ENCODE measurements around the gene CGRRF1. TPM values are rescaled to one million over a fixed set of nuclear protein-coding genes. Genes with fewer than 3 reads are reported as not detected.
A peak's percentile ranks its signal among the peaks of the same experiment; 100 is the strongest.

The CGRRF1 gene
- total and polyA plus RNA-seq, 9 of the 15 experiments (the other 6 are each of a cell fraction or from before 2014, with no cell fraction given) = 2.8 to 15.8 (median 4.6) TPM

DNA sequence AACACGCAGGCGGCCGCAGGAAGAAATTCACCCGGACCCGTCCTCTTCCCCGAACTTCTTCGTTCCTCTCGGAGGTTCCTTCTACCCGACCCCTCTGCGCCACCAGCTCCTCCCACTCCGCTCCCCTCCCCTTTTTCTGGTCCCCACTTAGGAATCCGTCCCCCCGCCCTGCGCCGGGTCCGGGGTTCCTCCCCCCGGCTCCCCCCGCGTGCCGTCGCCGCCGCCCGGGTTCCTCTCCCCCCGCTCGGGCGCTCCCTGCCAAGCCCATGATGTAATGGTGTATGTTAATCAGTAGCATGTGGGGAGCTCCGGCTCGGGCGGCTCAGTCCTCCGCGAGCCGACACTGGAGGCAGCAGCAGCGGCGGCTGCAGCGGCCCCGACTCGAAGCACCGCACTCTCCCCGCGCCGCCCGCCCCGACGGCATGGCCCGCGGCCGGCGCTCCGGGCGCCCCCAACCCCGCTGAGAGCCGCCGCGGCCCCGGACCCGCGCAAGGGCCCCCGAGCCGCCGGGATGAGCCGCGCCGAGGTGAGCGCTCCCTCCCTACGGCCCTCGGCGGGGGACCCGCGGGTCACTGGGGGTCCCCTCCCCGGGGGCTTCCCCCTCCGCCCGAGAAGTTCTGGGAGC, 56.2 kb downstream of the CGRRF1 start (continued):
- TF ChIP-seq, protein P1, sequence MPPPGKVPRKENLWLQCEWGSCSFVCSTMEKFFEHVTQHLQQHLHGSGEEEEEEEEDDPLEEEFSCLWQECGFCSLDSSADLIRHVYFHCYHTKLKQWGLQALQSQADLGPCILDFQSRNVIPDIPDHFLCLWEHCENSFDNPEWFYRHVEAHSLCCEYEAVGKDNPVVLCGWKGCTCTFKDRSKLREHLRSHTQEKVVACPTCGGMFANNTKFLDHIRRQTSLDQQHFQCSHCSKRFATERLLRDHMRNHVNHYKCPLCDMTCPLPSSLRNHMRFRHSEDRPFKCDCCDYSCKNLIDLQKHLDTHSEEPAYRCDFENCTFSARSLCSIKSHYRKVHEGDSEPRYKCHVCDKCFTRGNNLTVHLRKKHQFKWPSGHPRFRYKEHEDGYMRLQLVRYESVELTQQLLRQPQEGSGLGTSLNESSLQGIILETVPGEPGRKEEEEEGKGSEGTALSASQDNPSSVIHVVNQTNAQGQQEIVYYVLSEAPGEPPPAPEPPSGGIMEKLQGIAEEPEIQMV (tag; conservative IDR thresholded peaks at IDR 0.05; ENCODE audit: low read depth) = no peak
- TF ChIP-seq HMGXB4 (CRISPR knock-in tag; IDR thresholded peaks at IDR 0.05) (peak; percentile 68), PTBP1 (IDR thresholded peaks at IDR 0.05; ENCODE audit: low read depth, low read length) (no peak), TAF9B (IDR thresholded peaks at IDR 0.05; ENCODE audit: partially characterized antibody) (peak; percentile 35), POLR2G (IDR thresholded peaks at IDR 0.05; ENCODE audit: low read depth, low read length) (peak; percentile 84), NFIC (IDR thresholded peaks at IDR 0.05) (peak; percentile 42), MYC (IDR thresholded peaks at IDR 0.05; ENCODE audit: low read depth, low read length) (peak; percentile 70), MYC (CRISPR knock-in tag; IDR thresholded peaks at IDR 0.05; ENCODE audit: borderline replicate concordance, low read depth) (0 out of 2 replicates have a peak, but pooled peaks have one; percentile 6), GABPB2 (CRISPR knock-in tag; conservative IDR thresholded peaks at IDR 0.05) (no peak), KDM4B (IDR thresholded peaks at IDR 0.05; ENCODE audit: borderline replicate concordance in 2 of 2, low read depth in 1 of 2) (peak in 1 of 2 experiments; percentile 63; a peak in 1 of 4 replicates), ZNF395 (CRISPR knock-in tag; IDR thresholded peaks at IDR 0.05) (no peak), NCOA2 (IDR thresholded peaks at IDR 0.05; ENCODE audit: partially characterized antibody in 2 of 2) (no peak), BCOR (IDR thresholded peaks at IDR 0.05) (peak; percentile 33; the same call in 1 of the 2 replicates), TAF1 (IDR thresholded peaks at IDR 0.05; ENCODE audit: control insufficient read depth, extremely low read depth, insufficient read depth, low read length, severe bottlenecking) (peak; percentile 66), TBP (optimal IDR thresholded peaks at IDR 0.05; ENCODE audit: low read depth, low read length) (peak; percentile 71), RAD21 (CRISPR knock-in tag; conservative IDR thresholded peaks at IDR 0.05 in 1 of 2, IDR thresholded peaks at IDR 0.05 in 1 of 2) (peak in 1 of 2 experiments; percentile 18; a peak in 1 of 4 replicates)
- TF ChIP-seq, protein P2, sequence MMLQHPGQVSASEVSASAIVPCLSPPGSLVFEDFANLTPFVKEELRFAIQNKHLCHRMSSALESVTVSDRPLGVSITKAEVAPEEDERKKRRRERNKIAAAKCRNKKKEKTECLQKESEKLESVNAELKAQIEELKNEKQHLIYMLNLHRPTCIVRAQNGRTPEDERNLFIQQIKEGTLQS (IDR thresholded peaks at IDR 0.05) = peak; percentile 59
- TF ChIP-seq, protein P2 (CRISPR knock-in tag; conservative IDR thresholded peaks at IDR 0.05) = no peak

All from K562 (cell line).